Fibroblast of skin of abdomen (primary cell): ENCODE measurements around the gene ZNF423.

Source experiments
- DNase-seq: peaks from one replicate; pipeline ENCODE4 v3.0.0-alpha.2; 2013

ZNF423 gene

GRCh38 chr16:49465661-49466528, 390.0 kb downstream of the ZNF423 start:
- DNase-seq = no peak

GRCh38 chr16:49464877-49465504, 390.9 kb downstream of the ZNF423 start:
- no peak for DNase-seq

GRCh38 chr16:49464093-49464492, 391.8 kb downstream of the ZNF423 start:
- DNase-seq = no peak

- DNase-seq = no peak
Observed at GRCh38 chr16:49463529-49463928, 392.4 kb downstream of the ZNF423 start.

- no peak for DNase-seq
Observed at GRCh38 chr16:49462989-49463371, 392.9 kb downstream of the ZNF423 start.

- DNase-seq = no peak
Observed at GRCh38 chr16:49462362-49462988, 393.4 kb downstream of the ZNF423 start.

GRCh38 chr16:49461517-49461951, 394.4 kb downstream of the ZNF423 start:
- no peak for DNase-seq

- DNase-seq = no peak
Observed at GRCh38 chr16:49460786-49461470, 395.0 kb downstream of the ZNF423 start.

- no peak for DNase-seq
Observed at GRCh38 chr16:49459953-49460735, 395.8 kb downstream of the ZNF423 start.

GRCh38 chr16:49458656-49459445, 397.1 kb downstream of the ZNF423 start:
- no peak for DNase-seq

- no peak for DNase-seq
Observed at GRCh38 chr16:49458243-49458642, 397.7 kb downstream of the ZNF423 start.

- no peak for DNase-seq
Observed at GRCh38 chr16:49457196-49457595, 398.7 kb downstream of the ZNF423 start.

- DNase-seq = no peak
Observed at GRCh38 chr16:49456763-49457162, 399.1 kb downstream of the ZNF423 start.

GRCh38 chr16:49455991-49456745, 399.7 kb downstream of the ZNF423 start:
- no peak for DNase-seq

- no peak for DNase-seq
Observed at GRCh38 chr16:49455181-49455990, 400.5 kb downstream of the ZNF423 start.

GRCh38 chr16:49454426-49455180, 401.3 kb downstream of the ZNF423 start:
- no peak for DNase-seq

- no peak for DNase-seq
Observed at GRCh38 chr16:49453983-49454382, 401.9 kb downstream of the ZNF423 start.

GRCh38 chr16:49453021-49453420, 402.9 kb downstream of the ZNF423 start:
- no peak for DNase-seq

- no peak for DNase-seq
Observed at GRCh38 chr16:49452578-49452977, 403.3 kb downstream of the ZNF423 start.
